GM18951 (cell line): ENCODE results near the gene NHLRC3.
"Not testable (repeated sequence)": the region's sequence is repeated elsewhere in the genome, so short reads cannot be mapped to it uniquely, and the experiment has no call there.

Source experiments
- POLR2A ChIP-seq: IDR thresholded peaks from 4 replicates; pipeline ENCODE4 v1.6.1; 2011; ENCODE audit warnings: mild to moderate bottlenecking; ENCODE audit not compliant: insufficient read length, insufficient read depth; ENCODE audit errors: extremely low read depth
- in situ Hi-C: fragments of 300-500 bp; cut with MboI; formaldehyde crosslinking; loops from one replicate; pipeline ENCODE4 v1.12.0; 2022; ENCODE audit warnings: low sequenced_read_pairs, mixed read lengths, inconsistent platforms; ENCODE audit not compliant: unreplicated experiment

The NHLRC3 gene

GRCh38 chr13:39054112-39054511 is 15.9 kb downstream of the NHLRC3 start:
- in situ Hi-C loops, result no loop called here
- no peak for TF ChIP-seq POLR2A

GRCh38 chr13:39056018-39056417 is 17.8 kb downstream of the NHLRC3 start:
- in situ Hi-C loops, result no loop called here
- TF ChIP-seq POLR2A, result no peak

- in situ Hi-C loops, result no loop called here
- no peak for TF ChIP-seq POLR2A
These were observed 19.8 kb downstream of the NHLRC3 start for GRCh38 chr13:39058040-39058439.

GRCh38 chr13:39062004-39062403 is 23.7 kb downstream of the NHLRC3 start:
- no peak for TF ChIP-seq POLR2A
- in situ Hi-C loops, result no loop called here

GRCh38 chr13:39072842-39073241 is 34.6 kb downstream of the NHLRC3 start:
- in situ Hi-C loops, result no loop called here
- TF ChIP-seq POLR2A, result no peak

GRCh38 chr13:39073983-39074382 is 35.7 kb downstream of the NHLRC3 start:
- in situ Hi-C loops, result no loop called here
- no peak for TF ChIP-seq POLR2A

- in situ Hi-C loops, result not testable (repeated sequence)
These were observed 48.1 kb downstream of the NHLRC3 start for GRCh38 chr13:39086251-39086945.

- no peak for TF ChIP-seq POLR2A
- in situ Hi-C loops, result no loop called here
These were observed 53.3 kb downstream of the NHLRC3 start for GRCh38 chr13:39091586-39091985.

GRCh38 chr13:39095500-39095899 is 57.2 kb downstream of the NHLRC3 start:
- in situ Hi-C loops, result no loop called here

GRCh38 chr13:39099231-39099630 is 61.0 kb downstream of the NHLRC3 start:
- in situ Hi-C loops, result no loop called here
- no peak for TF ChIP-seq POLR2A

More at GRCh38 chr13:39095500-39095899, 57.2 kb downstream of the NHLRC3 start:
- TF ChIP-seq POLR2A, result no peak
